Measurements from ENCODE around the gene E2F3. TPM values are rescaled to one million over a fixed set of nuclear protein-coding genes. Genes with fewer than 3 reads are reported as not detected.
"Not testable (repeated sequence)": the region's sequence is repeated elsewhere in the genome, so short reads cannot be mapped to it uniquely, and the experiment has no call there.

Gene E2F3
- total RNA-seq, 4 donors from 2014 or later = 2.2 to 16.3 (median 5.6) TPM

DNA sequence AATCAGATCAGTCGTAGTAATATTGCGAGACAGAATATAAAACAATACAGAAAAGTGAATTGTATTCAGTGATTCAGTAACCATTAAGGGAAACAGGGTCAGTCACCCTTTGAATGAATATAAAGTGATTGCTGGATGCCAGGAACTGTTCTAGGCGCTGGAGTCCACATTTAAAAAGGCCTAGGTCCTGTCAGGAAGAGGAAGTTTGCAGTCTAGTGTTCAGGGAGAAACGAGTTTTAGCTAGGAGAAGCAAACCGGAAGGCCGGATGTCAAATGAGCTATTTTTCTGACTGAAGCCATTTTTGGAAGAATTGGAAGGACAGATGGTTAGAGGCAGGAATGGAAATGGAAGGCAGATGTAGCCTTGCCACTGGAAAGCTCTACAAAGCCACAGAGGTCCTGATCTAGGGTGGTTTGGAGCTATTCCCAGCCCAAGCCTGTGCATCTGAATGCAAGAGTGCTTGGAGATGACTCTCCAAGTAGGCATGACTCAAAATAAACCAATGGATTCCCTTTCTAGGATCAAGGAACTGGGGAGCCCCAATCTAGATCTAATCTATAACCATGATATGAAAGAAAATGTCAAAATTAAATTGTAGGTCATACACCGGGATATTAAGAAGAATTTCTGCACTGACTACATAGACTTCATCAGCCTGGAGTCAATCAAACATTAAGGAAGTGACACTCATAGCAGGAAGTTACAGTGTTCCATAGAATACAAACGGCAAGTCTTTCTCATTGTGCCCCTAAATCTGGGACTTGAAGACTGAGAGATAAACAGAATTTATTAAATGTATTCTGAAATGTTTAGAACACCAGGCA, 95.7 kb downstream of the E2F3 start:
- in situ Hi-C loops (cut with MboI; ENCODE audit: low pct_ligation_motif_present in 1 of 4, low pct_unique_long_range_greater_than_20kb in 1 of 4, low sequenced_read_pairs in 3 of 4) (no loop called here), intact Hi-C loops (cut with DNase I; ENCODE audit: low total_unique reads) (no loop called here)
- no peaks in the 10 kb centered on the region for H3K4me1 ChIP-seq
- WGBS, 2 donors (ENCODE audit: low coverage in 1 of 2) = 80 to 87% methylated on average over 7 to 8 of the region's 8 CpGs
- H3K27me3 ChIP-seq = no peaks in the 10 kb centered on the region
- TF ChIP-seq EP300 (IDR thresholded peaks at IDR 0.05; ENCODE audit: low read depth) (no peak), POLR2AphosphoS5 (IDR thresholded peaks at IDR 0.05) (no peak), POLR2A (IDR thresholded peaks at IDR 0.05) (no peak)
- TF ChIP-seq, protein P1, sequence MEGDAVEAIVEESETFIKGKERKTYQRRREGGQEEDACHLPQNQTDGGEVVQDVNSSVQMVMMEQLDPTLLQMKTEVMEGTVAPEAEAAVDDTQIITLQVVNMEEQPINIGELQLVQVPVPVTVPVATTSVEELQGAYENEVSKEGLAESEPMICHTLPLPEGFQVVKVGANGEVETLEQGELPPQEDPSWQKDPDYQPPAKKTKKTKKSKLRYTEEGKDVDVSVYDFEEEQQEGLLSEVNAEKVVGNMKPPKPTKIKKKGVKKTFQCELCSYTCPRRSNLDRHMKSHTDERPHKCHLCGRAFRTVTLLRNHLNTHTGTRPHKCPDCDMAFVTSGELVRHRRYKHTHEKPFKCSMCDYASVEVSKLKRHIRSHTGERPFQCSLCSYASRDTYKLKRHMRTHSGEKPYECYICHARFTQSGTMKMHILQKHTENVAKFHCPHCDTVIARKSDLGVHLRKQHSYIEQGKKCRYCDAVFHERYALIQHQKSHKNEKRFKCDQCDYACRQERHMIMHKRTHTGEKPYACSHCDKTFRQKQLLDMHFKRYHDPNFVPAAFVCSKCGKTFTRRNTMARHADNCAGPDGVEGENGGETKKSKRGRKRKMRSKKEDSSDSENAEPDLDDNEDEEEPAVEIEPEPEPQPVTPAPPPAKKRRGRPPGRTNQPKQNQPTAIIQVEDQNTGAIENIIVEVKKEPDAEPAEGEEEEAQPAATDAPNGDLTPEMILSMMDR (IDR thresholded peaks at IDR 0.05) = no peak
- H3K27ac ChIP-seq = peak overlapping the region in 1 of 4 donors; percentile 17
- H3K9me3 ChIP-seq = no peaks in the 10 kb centered on the region
- H3K36me3 ChIP-seq = no peaks in the 10 kb centered on the region
- DNase-seq = no peak
- no peak overlapping the region for H3K4me3 ChIP-seq

DNA sequence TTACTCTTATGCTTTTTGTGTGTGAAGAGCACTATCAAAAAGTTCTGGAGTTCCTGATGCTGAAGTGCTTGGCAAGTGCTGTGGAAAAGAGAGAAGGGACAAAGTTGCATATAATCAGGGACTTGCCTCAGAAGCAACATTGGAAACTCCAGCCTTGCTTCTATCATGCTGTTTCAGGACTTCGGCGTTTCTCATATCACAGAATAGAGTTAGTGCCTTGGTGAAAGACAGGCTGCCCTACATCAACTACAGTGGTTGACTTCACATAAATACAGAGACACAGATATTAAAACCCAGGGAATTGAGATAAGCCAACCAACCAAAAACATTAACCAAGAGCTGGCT, 96.3 kb downstream of the E2F3 start:
- TF ChIP-seq EP300 (IDR thresholded peaks at IDR 0.05; ENCODE audit: low read depth) (no peak), POLR2AphosphoS5 (IDR thresholded peaks at IDR 0.05) (no peak), POLR2A (IDR thresholded peaks at IDR 0.05) (no peak)
- TF ChIP-seq, protein P1 (IDR thresholded peaks at IDR 0.05) = no peak
- intact Hi-C loops (cut with DNase I; ENCODE audit: low total_unique reads) (no loop called here), in situ Hi-C loops (cut with MboI; ENCODE audit: low pct_ligation_motif_present in 1 of 4, low pct_unique_long_range_greater_than_20kb in 1 of 4, low sequenced_read_pairs in 3 of 4) (no loop called here)
- Histone ChIP-seq H3K4me1 (no peaks in the 10 kb centered on the region), H3K9me3 (peaks cover 0 to 3% of the 10 kb centered on the region in 2 donors), H3K27ac (no peak overlapping the region), H3K36me3 (no peaks in the 10 kb centered on the region), H3K27me3 (no peaks in the 10 kb centered on the region), H3K4me3 (no peak overlapping the region)
- WGBS, 2 donors (ENCODE audit: low coverage in 1 of 2) = 87 to 94% methylated on average over 2 of the region's 2 CpGs
- no peak for DNase-seq

DNA sequence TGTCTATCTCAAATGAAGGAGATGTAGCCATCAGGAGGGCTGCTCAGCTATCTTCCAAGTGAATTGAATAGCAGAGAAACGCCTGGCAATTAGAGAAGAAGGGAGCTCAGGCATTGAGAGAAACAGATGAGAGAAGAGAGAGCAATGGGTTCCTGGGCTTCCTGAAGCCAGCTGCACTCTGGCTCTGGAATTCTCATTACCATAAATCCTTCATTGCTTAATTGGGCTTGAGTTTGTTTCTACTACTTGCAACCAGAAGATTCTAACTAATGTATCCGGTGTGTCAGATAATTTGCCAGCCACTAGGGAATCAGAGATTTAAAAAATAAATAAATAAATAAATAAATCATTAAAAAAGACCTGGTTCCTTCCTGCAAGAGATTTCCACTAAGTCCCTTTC, 107.5 kb downstream of the E2F3 start:
- H3K27me3 ChIP-seq = no peaks in the 10 kb centered on the region
- in situ Hi-C loops (cut with MboI; ENCODE audit: low pct_ligation_motif_present in 1 of 4, low pct_unique_long_range_greater_than_20kb in 1 of 4, low sequenced_read_pairs in 3 of 4) (no loop called here), intact Hi-C loops (cut with DNase I; ENCODE audit: low total_unique reads) (no loop called here)
- no peak for DNase-seq
- no peaks in the 10 kb centered on the region for H3K9me3 ChIP-seq
- no peak overlapping the region for H3K27ac ChIP-seq
- no peaks in the 10 kb centered on the region for H3K4me1 ChIP-seq
- 29 to 61% methylated on average over 1 to 2 of the region's 2 CpGs for WGBS, 2 donors (ENCODE audit: low coverage in 1 of 2)
- no peak overlapping the region for H3K4me3 ChIP-seq
- no peak for TF ChIP-seq EP300 (IDR thresholded peaks at IDR 0.05; ENCODE audit: low read depth)
- TF ChIP-seq, protein P1 (IDR thresholded peaks at IDR 0.05) = no peak
- TF ChIP-seq POLR2A (IDR thresholded peaks at IDR 0.05) = no peak
- TF ChIP-seq POLR2AphosphoS5 (IDR thresholded peaks at IDR 0.05) = no peak
- no peaks in the 10 kb centered on the region for H3K36me3 ChIP-seq

DNA sequence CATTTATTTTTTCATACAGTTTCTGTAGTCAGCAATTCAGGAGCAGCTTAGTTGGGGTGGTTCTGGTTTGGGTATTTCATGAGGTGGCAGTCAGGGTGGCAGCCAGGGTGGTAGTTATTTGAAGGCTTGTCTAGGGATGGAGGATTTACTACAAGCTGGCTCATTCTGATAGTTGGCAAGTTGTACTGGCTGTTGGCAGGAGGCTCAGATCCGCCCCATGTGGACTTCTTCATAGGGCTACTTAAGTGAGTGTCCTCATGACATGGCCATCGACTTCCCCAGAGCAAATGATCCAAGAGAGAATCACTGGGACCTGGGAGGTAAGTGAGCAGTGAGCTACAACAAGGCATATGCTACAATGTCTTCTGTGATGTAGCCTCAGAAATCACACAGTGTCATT, 110.2 kb downstream of the E2F3 start:
- Histone ChIP-seq H3K36me3 (no peaks in the 10 kb centered on the region), H3K4me3 (no peak overlapping the region), H3K4me1 (no peaks in the 10 kb centered on the region), H3K9me3 (no peaks in the 10 kb centered on the region), H3K27me3 (no peaks in the 10 kb centered on the region), H3K27ac (no peak overlapping the region)
- in situ Hi-C loops (cut with MboI; ENCODE audit: low pct_ligation_motif_present in 1 of 4, low pct_unique_long_range_greater_than_20kb in 1 of 4, low sequenced_read_pairs in 3 of 4) = no loop called here
- no peak for DNase-seq
- 66% methylated on average over 2 of the region's 2 CpGs; no CpG with 5 or more reads in 1 of the 2 donors for WGBS, 2 donors (ENCODE audit: low coverage in 1 of 2)
- TF ChIP-seq POLR2AphosphoS5 (IDR thresholded peaks at IDR 0.05) = no peak
- TF ChIP-seq, protein P1 (IDR thresholded peaks at IDR 0.05) = no peak
- no peak for TF ChIP-seq POLR2A (IDR thresholded peaks at IDR 0.05)
- no peak for TF ChIP-seq EP300 (IDR thresholded peaks at IDR 0.05; ENCODE audit: low read depth)
- intact Hi-C loops (cut with DNase I; ENCODE audit: low total_unique reads) = loop anchor here (2.0 kb wide), 1 partner anchor 37 kb away; no protein-coding TSS in a partner anchor

DNA sequence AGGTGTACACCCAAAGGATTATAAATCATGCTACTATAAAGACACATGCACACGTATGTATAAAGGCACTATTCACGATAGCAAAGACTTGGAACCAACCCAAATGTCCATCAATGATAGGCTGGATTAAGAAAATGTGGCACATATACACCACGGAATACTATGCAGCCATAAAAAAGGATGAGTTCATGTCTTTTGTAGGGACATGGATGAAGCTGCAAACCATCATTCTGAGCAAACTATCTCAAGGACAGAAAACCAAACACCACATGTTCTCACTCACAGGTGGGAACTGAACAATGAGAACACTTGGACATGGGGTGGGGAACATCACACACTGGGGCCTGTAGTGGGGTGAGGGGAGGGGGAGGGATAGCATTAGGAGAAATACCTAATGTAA, 123.5 kb downstream of the E2F3 start:
- DNase-seq, H3K27me3 ChIP-seq, H3K36me3 ChIP-seq, H3K4me3 ChIP-seq, H3K9me3 ChIP-seq, H3K27ac ChIP-seq: not testable (repeated sequence)
- H3K4me1 ChIP-seq = peaks cover 0 to 16% (median 12%) of the 10 kb centered on the region in 4 donors
- WGBS, 2 donors (ENCODE audit: low coverage in 1 of 2) = 71 to 77% methylated on average over 2 to 3 of the region's 3 CpGs
- intact Hi-C loops (cut with DNase I; ENCODE audit: low total_unique reads) (loop anchor here (5.0 to 10.0 kb wide), 3 partner anchors 120 to 433 kb away; partner anchors contain the start of gene E2F3), in situ Hi-C loops (cut with MboI; ENCODE audit: low pct_ligation_motif_present in 1 of 4, low pct_unique_long_range_greater_than_20kb in 1 of 4, low sequenced_read_pairs in 3 of 4) (loop anchor here (5.0 to 25.0 kb wide), 6 partner anchors 130 to 440 kb away; no protein-coding TSS in a partner anchor)

Measured in transverse colon (tissue), 4 donors.